ENCODE data around the gene SLC1A7.

SLC1A7 gene

GRCh38 chr1:53090227-53091147, 52.0 kb downstream of the SLC1A7 start:
- no peaks in the 10 kb centered on the region for H3K36me3 ChIP-seq (ENCODE audit: control insufficient read depth, insufficient read depth, low read length)
- H3K9ac ChIP-seq (ENCODE audit: low read depth, low read length): no peak overlapping the region
- no peaks in the 10 kb centered on the region for H3K27me3 ChIP-seq (ENCODE audit: control insufficient read depth, insufficient read depth, low read length)
- no peaks in the 10 kb centered on the region for H3K9me3 ChIP-seq (ENCODE audit: control insufficient read depth, insufficient read depth, low read length)
- no peaks in the 10 kb centered on the region for H3K4me1 ChIP-seq (ENCODE audit: control insufficient read depth, insufficient read depth, low read length)
- H3K4me3 ChIP-seq (ENCODE audit: low read depth, low read length): no peak overlapping the region

DNA sequence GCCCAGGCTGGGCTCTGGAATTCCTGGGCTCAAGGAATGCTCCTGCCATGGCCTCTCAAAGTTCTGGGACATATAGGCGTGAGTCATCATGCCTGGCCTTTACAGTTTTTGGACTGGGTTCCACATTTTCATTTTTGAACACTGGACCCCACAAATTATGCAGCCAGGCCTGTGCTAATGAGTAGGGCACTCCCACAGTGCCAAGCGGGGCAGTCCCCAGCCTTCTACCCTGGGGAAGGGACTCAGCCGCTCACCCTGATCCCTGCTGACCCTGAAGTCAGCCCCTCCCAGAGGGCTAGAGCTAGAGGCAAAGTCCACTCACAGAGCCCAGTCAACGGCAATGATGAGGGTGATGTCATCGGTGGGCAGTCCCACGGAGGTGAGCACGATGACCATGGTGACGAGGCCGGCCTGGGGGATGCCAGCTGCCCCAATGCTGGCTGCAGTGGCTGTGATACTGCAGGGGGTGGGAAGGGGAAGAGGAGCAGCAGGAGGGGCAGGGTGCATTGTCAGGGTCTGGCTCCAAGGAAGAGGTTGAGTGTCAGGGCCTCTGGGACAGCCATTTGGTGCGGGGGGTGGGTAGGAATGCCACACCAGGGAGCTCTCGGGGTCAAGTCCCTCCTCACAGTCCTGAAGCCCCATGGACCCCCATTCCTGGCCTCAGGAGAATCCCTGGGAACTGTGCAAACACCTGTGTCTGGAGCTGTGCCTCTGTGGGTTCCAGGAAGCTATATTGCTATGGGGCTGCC, 52.8 kb downstream of the SLC1A7 start:
- Histone ChIP-seq H3K27me3 (ENCODE audit: control insufficient read depth, insufficient read depth, low read length) (no peaks in the 10 kb centered on the region), H3K9ac (ENCODE audit: low read depth, low read length) (no peak overlapping the region), H3K9me3 (ENCODE audit: control insufficient read depth, insufficient read depth, low read length) (no peaks in the 10 kb centered on the region), H3K36me3 (ENCODE audit: control insufficient read depth, insufficient read depth, low read length) (no peaks in the 10 kb centered on the region), H3K4me3 (ENCODE audit: low read depth, low read length) (no peak overlapping the region), H3K4me1 (ENCODE audit: control insufficient read depth, insufficient read depth, low read length) (no peaks in the 10 kb centered on the region)

DNA sequence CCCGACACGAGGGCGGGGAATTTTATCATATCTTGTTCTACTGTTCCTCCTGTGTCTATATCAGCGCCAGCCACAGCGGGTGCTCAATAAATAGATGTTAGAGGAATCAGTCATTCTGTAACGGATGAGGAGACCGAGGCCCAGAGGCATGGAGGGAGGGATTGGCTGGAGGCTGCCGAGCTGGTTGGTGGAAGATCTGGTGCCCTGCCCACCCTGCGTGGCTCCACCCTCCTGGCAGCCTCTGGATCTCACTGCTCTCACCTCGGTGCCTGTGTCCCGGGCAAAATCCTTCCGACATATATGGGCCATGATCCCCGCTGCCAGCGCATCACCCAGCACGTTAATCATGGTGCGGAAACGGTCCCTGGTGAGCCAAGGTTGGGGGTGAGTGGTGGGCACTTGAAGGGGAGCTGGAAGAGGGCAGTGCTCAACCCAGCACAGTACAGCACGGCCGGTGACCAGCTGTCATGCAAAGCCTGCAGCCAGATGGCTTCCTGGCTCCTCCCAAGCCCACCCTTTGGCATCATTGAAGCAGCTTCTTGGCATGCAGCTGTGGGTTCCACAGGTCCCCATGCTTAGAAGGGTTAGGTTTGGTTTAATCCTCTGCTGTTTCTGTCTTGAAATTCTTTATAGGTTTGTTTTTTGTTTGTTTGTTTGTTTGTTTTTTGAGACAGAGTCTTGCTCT, 53.7 kb downstream of the SLC1A7 start:
- Histone ChIP-seq H3K4me1 (ENCODE audit: control insufficient read depth, insufficient read depth, low read length) (no peaks in the 10 kb centered on the region), H3K27me3 (ENCODE audit: control insufficient read depth, insufficient read depth, low read length) (no peaks in the 10 kb centered on the region), H3K9ac (ENCODE audit: low read depth, low read length) (no peak overlapping the region), H3K36me3 (ENCODE audit: control insufficient read depth, insufficient read depth, low read length) (no peaks in the 10 kb centered on the region), H3K4me3 (ENCODE audit: low read depth, low read length) (no peak overlapping the region), H3K9me3 (ENCODE audit: control insufficient read depth, insufficient read depth, low read length) (no peaks in the 10 kb centered on the region)

GRCh38 chr1:53087332-53088285, 54.8 kb downstream of the SLC1A7 start:
- Histone ChIP-seq H3K36me3 (ENCODE audit: control insufficient read depth, insufficient read depth, low read length) (no peaks in the 10 kb centered on the region), H3K4me3 (ENCODE audit: low read depth, low read length) (no peak overlapping the region), H3K9ac (ENCODE audit: low read depth, low read length) (no peak overlapping the region), H3K4me1 (ENCODE audit: control insufficient read depth, insufficient read depth, low read length) (no peaks in the 10 kb centered on the region), H3K9me3 (ENCODE audit: control insufficient read depth, insufficient read depth, low read length) (no peaks in the 10 kb centered on the region), H3K27me3 (ENCODE audit: control insufficient read depth, insufficient read depth, low read length) (no peaks in the 10 kb centered on the region)

DNA sequence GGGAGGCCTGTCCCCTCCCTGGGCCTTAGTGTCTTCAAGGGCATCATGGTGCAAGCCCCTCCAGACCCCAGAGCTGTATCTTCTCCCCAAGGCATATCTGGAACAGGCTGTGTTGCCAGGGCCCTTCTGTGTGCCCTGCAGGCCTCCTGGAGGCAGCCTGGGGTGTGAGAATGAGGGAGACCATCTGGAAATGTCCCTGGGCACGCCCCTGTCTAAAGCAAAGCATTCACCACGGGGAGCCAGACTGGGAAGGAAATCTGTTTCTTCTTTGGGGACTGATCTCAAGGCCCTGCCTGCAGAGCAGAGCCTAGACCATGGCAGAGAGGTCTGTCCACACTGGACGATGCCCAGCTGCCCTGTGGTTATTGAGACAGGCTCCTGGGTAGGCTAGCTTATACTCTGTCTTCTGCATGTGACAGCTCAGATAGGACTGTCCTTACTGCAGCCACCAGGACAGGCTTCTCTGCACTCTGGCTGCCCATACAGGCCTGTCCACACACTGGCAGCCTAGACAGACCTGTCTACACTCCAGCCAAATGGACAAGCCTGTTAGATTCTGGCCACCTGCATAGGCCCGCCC, 55.9 kb downstream of the SLC1A7 start:
- H3K36me3 ChIP-seq (ENCODE audit: control insufficient read depth, insufficient read depth, low read length): no peaks in the 10 kb centered on the region
- H3K27me3 ChIP-seq (ENCODE audit: control insufficient read depth, insufficient read depth, low read length): no peaks in the 10 kb centered on the region
- H3K4me1 ChIP-seq (ENCODE audit: control insufficient read depth, insufficient read depth, low read length): no peaks in the 10 kb centered on the region
- no peaks in the 10 kb centered on the region for H3K9me3 ChIP-seq (ENCODE audit: control insufficient read depth, insufficient read depth, low read length)
- no peak overlapping the region for H3K9ac ChIP-seq (ENCODE audit: low read depth, low read length)
- H3K4me3 ChIP-seq (ENCODE audit: low read depth, low read length): no peak overlapping the region

DNA sequence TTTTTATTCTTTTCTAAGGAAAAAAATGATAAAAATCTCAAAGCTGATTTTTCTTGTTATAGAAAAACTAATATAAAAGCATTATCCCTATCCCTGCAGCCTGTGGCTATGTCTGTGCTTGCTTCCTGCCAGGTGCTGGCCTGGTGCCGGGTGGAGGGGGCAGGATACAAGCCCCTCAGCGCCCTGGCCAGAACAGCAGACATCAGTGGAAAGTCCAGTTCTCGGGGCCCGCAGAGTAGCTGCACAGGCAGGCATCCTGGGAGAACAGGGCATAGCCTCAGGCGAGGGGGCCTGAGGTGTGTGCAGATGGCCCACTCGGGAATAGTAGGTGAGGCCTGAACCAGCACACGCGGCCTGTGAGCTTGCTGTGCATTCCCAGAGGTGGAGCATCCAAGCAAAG, 57.0 kb downstream of the SLC1A7 start:
- H3K4me3 ChIP-seq (ENCODE audit: low read depth, low read length): no peak overlapping the region
- H3K9me3 ChIP-seq (ENCODE audit: control insufficient read depth, insufficient read depth, low read length): no peaks in the 10 kb centered on the region
- no peaks in the 10 kb centered on the region for H3K36me3 ChIP-seq (ENCODE audit: control insufficient read depth, insufficient read depth, low read length)

DNA sequence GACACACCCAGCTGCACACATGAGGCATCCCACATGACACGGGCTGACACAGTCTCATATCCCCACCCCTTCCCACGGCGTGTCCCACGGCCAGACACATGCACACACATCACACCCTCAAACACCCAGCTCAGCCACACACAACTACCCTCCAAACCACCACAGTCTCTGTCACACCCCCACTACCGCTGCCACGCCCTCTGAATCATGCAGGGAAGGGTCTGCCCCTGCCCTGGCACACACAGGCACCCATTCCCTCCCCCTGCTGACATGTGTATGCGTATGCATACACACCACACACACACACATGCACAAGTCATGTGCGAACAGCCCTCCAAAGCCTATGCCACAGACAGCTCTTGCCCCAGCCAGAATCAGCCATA, 57.9 kb downstream of the SLC1A7 start:
- Histone ChIP-seq H3K36me3 (ENCODE audit: control insufficient read depth, insufficient read depth, low read length) (no peaks in the 10 kb centered on the region), H3K4me1 (ENCODE audit: control insufficient read depth, insufficient read depth, low read length) (no peaks in the 10 kb centered on the region), H3K9me3 (ENCODE audit: control insufficient read depth, insufficient read depth, low read length) (no peaks in the 10 kb centered on the region), H3K9ac (ENCODE audit: low read depth, low read length) (no peak overlapping the region), H3K27me3 (ENCODE audit: control insufficient read depth, insufficient read depth, low read length) (no peaks in the 10 kb centered on the region), H3K4me3 (ENCODE audit: low read depth, low read length) (no peak overlapping the region)

More for the DNA sequence above, 57.0 kb downstream of the SLC1A7 start:
- Histone ChIP-seq H3K27me3 (ENCODE audit: control insufficient read depth, insufficient read depth, low read length) (no peaks in the 10 kb centered on the region), H3K9ac (ENCODE audit: low read depth, low read length) (no peak overlapping the region), H3K4me1 (ENCODE audit: control insufficient read depth, insufficient read depth, low read length) (no peaks in the 10 kb centered on the region)

DNA sequence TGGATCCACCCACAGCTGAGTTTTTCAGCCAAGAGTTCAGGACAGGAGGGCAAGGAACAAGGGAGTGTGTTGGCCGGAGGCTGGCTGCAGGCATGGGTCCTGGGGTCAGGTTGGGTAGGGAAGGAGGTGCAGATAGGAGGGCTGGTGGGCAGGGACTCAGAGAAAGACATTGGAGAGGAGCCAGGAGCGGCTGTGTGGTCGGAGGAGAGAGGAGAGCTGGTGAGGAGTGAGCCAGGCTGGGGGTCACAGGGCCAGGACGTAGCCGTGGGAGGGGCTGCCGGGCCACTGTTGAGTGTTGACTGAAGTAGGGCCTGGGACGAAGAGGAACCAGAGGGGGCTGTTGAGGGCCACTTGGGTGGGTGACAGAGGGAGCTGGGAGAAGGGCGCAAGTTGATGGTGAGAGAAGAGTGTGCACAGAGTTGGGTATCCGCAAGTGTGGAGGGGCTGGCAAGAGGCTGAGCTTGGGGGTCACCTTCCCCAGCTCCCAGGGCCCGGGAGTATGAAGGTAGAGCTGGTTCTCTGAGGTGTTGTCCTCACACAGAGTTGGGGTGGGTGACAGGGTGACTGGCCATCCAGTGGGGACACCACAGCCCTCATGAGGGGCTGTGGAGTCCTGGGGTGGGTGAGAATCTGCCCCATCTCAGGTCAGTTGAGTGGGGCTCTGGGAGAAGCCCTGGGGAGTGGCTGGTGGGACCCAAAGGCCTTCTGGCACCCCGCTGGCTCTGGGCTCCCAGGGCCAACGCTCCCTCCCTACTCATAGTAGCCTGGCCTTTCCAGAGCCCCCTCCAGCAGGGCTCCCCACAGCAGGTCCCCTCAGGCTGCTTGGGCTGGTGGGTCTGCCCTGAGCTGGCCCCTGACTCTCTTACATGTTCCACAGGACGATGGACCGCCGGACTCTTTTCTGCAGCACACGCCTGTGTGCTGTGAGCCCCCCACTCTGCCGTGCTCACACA, 58.5 kb downstream of the SLC1A7 start:
- no peaks in the 10 kb centered on the region for H3K9me3 ChIP-seq (ENCODE audit: control insufficient read depth, insufficient read depth, low read length)
- H3K36me3 ChIP-seq (ENCODE audit: control insufficient read depth, insufficient read depth, low read length): no peaks in the 10 kb centered on the region
- H3K9ac ChIP-seq (ENCODE audit: low read depth, low read length): no peak overlapping the region
- no peaks in the 10 kb centered on the region for H3K27me3 ChIP-seq (ENCODE audit: control insufficient read depth, insufficient read depth, low read length)
- H3K4me3 ChIP-seq (ENCODE audit: low read depth, low read length): no peak overlapping the region
- H3K4me1 ChIP-seq (ENCODE audit: control insufficient read depth, insufficient read depth, low read length): no peaks in the 10 kb centered on the region

- Histone ChIP-seq H3K36me3 (ENCODE audit: control insufficient read depth, insufficient read depth, low read length) (no peaks in the 10 kb centered on the region), H3K9ac (ENCODE audit: low read depth, low read length) (no peak overlapping the region), H3K9me3 (ENCODE audit: control insufficient read depth, insufficient read depth, low read length) (no peaks in the 10 kb centered on the region)
Measured at GRCh38 chr1:53082826-53083455, 59.5 kb downstream of the SLC1A7 start.

More at GRCh38 chr1:53082826-53083455, 59.5 kb downstream of the SLC1A7 start:
- H3K27me3 ChIP-seq (ENCODE audit: control insufficient read depth, insufficient read depth, low read length): no peaks in the 10 kb centered on the region
- H3K4me1 ChIP-seq (ENCODE audit: control insufficient read depth, insufficient read depth, low read length): no peaks in the 10 kb centered on the region
- H3K4me3 ChIP-seq (ENCODE audit: low read depth, low read length): no peak overlapping the region

Data from iPS-15b (cell line).